H1 (cell line): ENCODE data around the gene RRAD. TPM values are rescaled to one million over a fixed set of nuclear protein-coding genes. Genes with fewer than 3 reads are reported as not detected.

ENCODE experiments used
- CTCF ChIA-PET: fragments of 300-600 bp; sonication (Branson Sonifier 250); formaldehyde crosslinking; loops from one replicate; lab custom pipeline; 2021; ENCODE audit not compliant: partially characterized antibody; lab: Charles Lee
- POLR2A ChIA-PET: fragments of 300-600 bp; sonication (Branson Sonifier 250); formaldehyde crosslinking; loops from one replicate; lab custom pipeline; 2021; ENCODE audit warnings: inconsistent platforms; ENCODE audit not compliant: partially characterized antibody; lab: Charles Lee
- DNase-seq, 2 experiments: peaks; one replicate each; pipeline versions ENCODE4 v3.0.0 to v3.0.0-alpha.2; 2010 to 2022; ENCODE audit warnings: low spot score in 2 of 2, low read depth in 1 of 2, mixed read lengths in 1 of 2
- FAIRE-seq: peaks from 2 replicates; lab custom pipeline; 2011; peaks lifted over from hg19 to GRCh38; lab: Jason Lieb, UNC
- H2AFZ ChIP-seq: 2 replicates; pipeline ENCODE4 v1.8.1; 2012; ENCODE audit warnings: low read length, inconsistent platforms
- H2AK5ac ChIP-seq: 2 replicates; pipeline ENCODE4 v1.6.1; 2013; ENCODE audit warnings: low read depth, low read length
- H2BK120ac ChIP-seq: replicated peaks from 2 replicates; pipeline ENCODE3; 2013; ENCODE audit warnings: low read depth, low read length, inconsistent platforms
- H2BK12ac ChIP-seq: 2 replicates; pipeline ENCODE4 v1.6.1; 2013; ENCODE audit warnings: low read depth, low read length
- H2BK15ac ChIP-seq: 2 replicates; pipeline ENCODE4 v1.6.1; 2013; ENCODE audit warnings: low read length
- H2BK20ac ChIP-seq: 2 replicates; pipeline ENCODE4 v1.6.1; 2013; ENCODE audit warnings: low read length
- H2BK5ac ChIP-seq: 2 replicates; pipeline ENCODE4 v1.6.1; 2013; ENCODE audit warnings: low read depth, low read length
- H3K14ac ChIP-seq: 2 replicates; pipeline ENCODE4 v1.6.1; 2013; ENCODE audit warnings: inconsistent platforms; ENCODE audit not compliant: insufficient read length
- H3K18ac ChIP-seq: 2 replicates; pipeline ENCODE4 v1.6.1; 2013; ENCODE audit warnings: low read length; ENCODE audit errors: extremely low read depth
- H3K23ac ChIP-seq: 2 replicates; pipeline ENCODE4 v1.6.1; 2013; ENCODE audit warnings: inconsistent platforms; ENCODE audit not compliant: insufficient read length
- H3K23me2 ChIP-seq: 2 replicates; pipeline ENCODE4 v1.6.1; 2013; ENCODE audit warnings: low read depth, low read length
- H3K27ac ChIP-seq: 2 replicates; pipeline ENCODE4 v1.6.1; 2011; ENCODE audit warnings: low read depth, low read length, inconsistent platforms
- H3K27me3 ChIP-seq, 4 experiments: replicated peaks in 1 of 4; 1 replicate in 1 of 4; 2 replicates in 3 of 4; pipeline versions ENCODE4 v1.6.1 to v1.8.1; 2011 to 2013; ENCODE audit warnings: low read length in 3 of 4, mild to moderate bottlenecking in 3 of 4, inconsistent platforms in 2 of 4, mixed read lengths in 2 of 4, moderate library complexity in 1 of 4; ENCODE audit not compliant: control insufficient read depth in 3 of 4, insufficient read depth in 3 of 4; ENCODE audit errors: extremely low read depth in 1 of 4
- H3K36me3 ChIP-seq, 4 experiments: 2 replicates each; pipeline versions ENCODE4 v1.6.1 to v1.8.1; 2011 to 2013; ENCODE audit warnings: mild to moderate bottlenecking in 4 of 4, low read length in 3 of 4, moderate library complexity in 2 of 4, control low read depth in 1 of 4, inconsistent platforms in 1 of 4; ENCODE audit not compliant: insufficient read depth in 4 of 4, control insufficient read depth in 2 of 4
- H3K4ac ChIP-seq: replicated peaks from 2 replicates; pipeline ENCODE3; 2013; ENCODE audit warnings: low read length, low read depth, mixed read lengths, inconsistent platforms; ENCODE audit not compliant: insufficient read length
- H3K4me1 ChIP-seq, 4 experiments: replicated peaks in 1 of 4; 1 replicate in 1 of 4; 2 replicates in 3 of 4; pipeline versions ENCODE4 v1.6.1 to v1.8.1; 2011 to 2013; ENCODE audit warnings: low read length in 3 of 4, inconsistent platforms in 2 of 4, mixed read lengths in 1 of 4; ENCODE audit not compliant: insufficient read depth in 4 of 4, control insufficient read depth in 3 of 4
- H3K4me2 ChIP-seq, 2 experiments: 2 replicates each; pipeline versions ENCODE4 v1.6.1 to v1.8.1; 2011 to 2013; ENCODE audit warnings: low read depth in 2 of 2, low read length in 2 of 2, control low read depth in 1 of 2, inconsistent platforms in 1 of 2, mild to moderate bottlenecking in 1 of 2; ENCODE audit not compliant: insufficient read depth in 1 of 2
- H3K4me3 ChIP-seq, 4 experiments: fragments of 200-600, 300-600 bp in 1 of 4; sonication (generic), shearing (Covaris generic), sonication (Bioruptor Twin) in 1 of 4; 2 replicates each; pipeline versions ENCODE4 v1.5.1 to v1.8.1; 2011 to 2016; ENCODE audit warnings: low read length in 4 of 4, low read depth in 3 of 4, control low read depth in 2 of 4, inconsistent platforms in 2 of 4, mild to moderate bottlenecking in 2 of 4, mixed read lengths in 1 of 4, moderate library complexity in 1 of 4; ENCODE audit not compliant: insufficient read depth in 2 of 4; ENCODE audit errors: extremely low read depth in 1 of 4
- H3K56ac ChIP-seq: replicated peaks from 2 replicates; pipeline ENCODE3; 2013; ENCODE audit warnings: low read depth, mild to moderate bottlenecking, mixed read lengths, low read length, inconsistent platforms; ENCODE audit not compliant: insufficient read length
- H3K79me1 ChIP-seq: 2 replicates; pipeline ENCODE4 v1.6.1; 2013; ENCODE audit warnings: low read depth, low read length, control low read depth
- H3K79me2 ChIP-seq, 2 experiments: 2 replicates each; pipeline versions ENCODE4 v1.6.1 to v1.8.1; 2012 to 2013; ENCODE audit warnings: low read length in 2 of 2, mild to moderate bottlenecking in 2 of 2, inconsistent platforms in 1 of 2; ENCODE audit not compliant: insufficient read depth in 2 of 2, control insufficient read depth in 1 of 2
- H3K9ac ChIP-seq, 4 experiments: replicated peaks in 1 of 4; 1 replicate in 1 of 4; 2 replicates in 3 of 4; pipeline versions ENCODE4 v1.6.1 to v1.8.1; 2011 to 2013; ENCODE audit warnings: low read depth in 3 of 4, low read length in 3 of 4, control low read depth in 2 of 4, mild to moderate bottlenecking in 2 of 4, moderate library complexity in 2 of 4, inconsistent platforms in 1 of 4; ENCODE audit errors: extremely low read depth in 1 of 4
- H3K9me3 ChIP-seq, 2 experiments: 2 replicates each; pipeline versions ENCODE4 v1.6.1 to v1.8.1; 2012 to 2013; ENCODE audit warnings: mild to moderate bottlenecking in 2 of 2, moderate library complexity in 2 of 2, control low read depth in 1 of 2, inconsistent platforms in 1 of 2, low read depth in 1 of 2, low read length in 1 of 2, mixed read lengths in 1 of 2; ENCODE audit not compliant: insufficient read depth in 2 of 2
- H4K20me1 ChIP-seq, 2 experiments: replicated peaks in 1 of 2; 2 replicates each; pipeline versions ENCODE3 to v1.8.1; 2011 to 2013; ENCODE audit warnings: inconsistent platforms in 2 of 2, low read length in 2 of 2, mild to moderate bottlenecking in 1 of 2; ENCODE audit not compliant: insufficient read depth in 2 of 2, control insufficient read depth in 1 of 2
- H4K5ac ChIP-seq: 2 replicates; pipeline ENCODE4 v1.6.1; 2013; ENCODE audit warnings: low read length, low read depth, mixed read lengths, inconsistent platforms; ENCODE audit not compliant: insufficient read length
- H4K8ac ChIP-seq: 2 replicates; pipeline ENCODE4 v1.8.0; 2013; ENCODE audit warnings: mild to moderate bottlenecking, moderate library complexity, low read length, inconsistent platforms; ENCODE audit not compliant: insufficient read depth; ENCODE audit errors: extremely low read depth
- H4K91ac ChIP-seq: replicated peaks from 2 replicates; pipeline ENCODE3; 2013; ENCODE audit warnings: low read length, mixed read lengths, inconsistent platforms; ENCODE audit not compliant: insufficient read length
- CBX5 ChIP-seq: fragments of 300-800, 300-1000 bp; sonication (generic); IDR thresholded peaks from 2 replicates; pipeline ENCODE4 v1.7.1; 2016; ENCODE audit warnings: antibody characterized with exemption, low read length, low read depth
- GABPA ChIP-seq: IDR thresholded peaks from 2 replicates; pipeline ENCODE4 v1.6.1; 2011; ENCODE audit warnings: mild to moderate bottlenecking, low read length, moderate library complexity, borderline replicate concordance; ENCODE audit not compliant: insufficient read depth
- JUND ChIP-seq: IDR thresholded peaks from 2 replicates; pipeline ENCODE4 v1.6.1; 2011; ENCODE audit warnings: mild to moderate bottlenecking, improper control_type of control experiment, low read length
- PHF8 ChIP-seq: fragments of 200-600 bp; sonication (generic); conservative IDR thresholded peaks from 2 replicates; pipeline ENCODE4 v1.7.1; 2012; ENCODE audit warnings: low read depth, mild to moderate bottlenecking, inconsistent platforms, low read length, moderate library complexity
- RAD21 ChIP-seq, 2 experiments: IDR thresholded peaks in 1 of 2; conservative IDR thresholded peaks in 1 of 2; 2 replicates each; pipeline ENCODE4 v1.6.1; 2011; ENCODE audit warnings: low read depth in 2 of 2, low read length in 2 of 2, improper control_type of control experiment in 1 of 2, inconsistent platforms in 1 of 2, mild to moderate bottlenecking in 1 of 2, moderate library complexity in 1 of 2
- SP4 ChIP-seq: IDR thresholded peaks from 2 replicates; pipeline ENCODE4 v1.6.1; 2012; ENCODE audit warnings: low read length, inconsistent platforms
- SRF ChIP-seq: IDR thresholded peaks from 2 replicates; pipeline ENCODE4 v1.6.1; 2011; ENCODE audit warnings: mild to moderate bottlenecking, low read depth, low read length, moderate library complexity
- TAF7 ChIP-seq: optimal IDR thresholded peaks from 2 replicates; pipeline ENCODE3; 2011; ENCODE audit warnings: low read depth, mild to moderate bottlenecking, inconsistent platforms, low read length, moderate library complexity, borderline replicate concordance
- YY1 ChIP-seq: IDR thresholded peaks from 2 replicates; pipeline ENCODE4 v1.6.1; 2011; ENCODE audit warnings: low read depth, mild to moderate bottlenecking, low read length
- WGBS, 2 experiments: shearing (Covaris generic) in 1 of 2; methylation state at CpG; one replicate each; pipeline versions ENCODE4 v1.1.6 to v1.1.7; 2013 to 2015; ENCODE audit warnings: low lambda C conversion rate in 2 of 2, mixed read lengths in 2 of 2, inconsistent platforms in 1 of 2, low coverage in 1 of 2, missing lambda C conversion rate in 1 of 2; ENCODE audit not compliant: insufficient replicate concordance in 2 of 2, insufficient coverage in 1 of 2, insufficient read length in 1 of 2; ENCODE audit errors: extremely low coverage in 1 of 2, missing lambda C conversion rate in 1 of 2; 5-methylcytosine and 5-hydroxymethylcytosine counted together
- polyA plus RNA-seq, 7 experiments: library from polyadenylated mRNA; depleted of rRNA in 3 of 7; stranded (reverse) in 5 of 7; unstranded in 2 of 7; fragments of >200 nt in 5 of 7; fragments of 200-250 nt in 2 of 7; gene quantifications; 1 replicate in 5 of 7; 2 replicates in 1 of 7; 4 replicates in 1 of 7; pipeline versions ENCODE4 v1.2.1 to v1.2.3, GENCODE V29; 2011 to 2013; ENCODE audit warnings: missing spikeins in 2 of 7, mixed read lengths in 2 of 7
- total RNA-seq: library from RNA; stranded (reverse); fragmentation: NEBNext Ultra II Directional; extraction: Animal tissue kit (Norgen Biotek cat#: 25700); gene quantifications from 2 replicates; pipeline ENCODE4 v1.2.1, GENCODE V29; 2021

The RRAD gene
- total and polyA plus RNA-seq, 2 of the 8 experiments (the other 6 are each of a cell fraction or from before 2014, with no cell fraction given) = 0.17 TPM; not detected in 1

DNA sequence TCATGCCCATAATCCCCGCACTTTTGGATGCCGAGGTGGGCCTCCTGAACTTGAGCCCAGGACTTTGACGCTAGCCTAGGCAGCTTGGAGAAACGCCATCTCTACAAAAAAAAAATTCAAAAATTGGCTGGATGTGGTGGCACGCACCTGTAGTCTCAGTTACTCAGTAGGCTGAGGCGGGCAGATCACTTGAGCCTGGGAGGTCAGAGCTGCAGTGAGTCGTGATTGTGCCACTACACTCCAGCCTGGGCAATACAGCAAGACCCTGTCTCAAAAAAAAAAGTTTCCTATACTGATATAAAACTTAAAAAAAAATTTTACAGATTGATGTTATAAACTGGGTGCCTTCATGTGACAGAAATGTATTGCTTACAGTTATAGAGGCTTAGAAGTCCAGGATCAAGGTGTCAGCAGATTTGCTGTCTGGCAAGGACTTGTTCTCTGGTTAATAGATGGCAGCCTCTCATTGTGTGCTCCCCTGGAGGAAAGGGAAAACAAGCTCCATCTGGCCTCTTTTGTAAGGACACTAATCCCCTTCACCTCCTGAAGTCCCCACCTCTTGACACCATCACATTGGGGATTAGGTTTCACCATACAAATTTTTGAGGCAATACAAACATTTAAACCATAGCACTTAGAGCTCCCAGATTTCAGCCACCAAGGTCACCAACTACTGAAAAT lies 27.2 kb upstream of the RRAD start:
- WGBS, 2 experiments = 90% methylated on average over 7 of the region's 7 CpGs; no CpG with 5 or more reads in 1 of the 2 experiments
- Histone ChIP-seq H4K5ac (no peak overlapping the region), H4K20me1 (no peaks in the 10 kb centered on the region), H3K4me2 (no peak overlapping the region), H3K4me3 (no peak overlapping the region), H2BK20ac (no peak overlapping the region; the same call in 1 of the 2 replicates), H3K4me1 (peaks cover 0 to 3% (median under 1%) of the 10 kb centered on the region in 4 experiments; a peak in 2 of 7 replicates), H2BK5ac (no peak overlapping the region), H3K23ac (no peak overlapping the region), H2AK5ac (no peak overlapping the region), H3K79me2 (no peaks in the 10 kb centered on the region), H2BK12ac (no peak overlapping the region), H3K27ac (no peak overlapping the region), H3K36me3 (no peaks in the 10 kb centered on the region), H3K14ac (no peak overlapping the region), H4K91ac (no peak overlapping the region), H3K9ac (no peak overlapping the region), H3K79me1 (no peaks in the 10 kb centered on the region), H3K56ac (no peak overlapping the region), H3K4ac (no peak overlapping the region), H4K8ac (no peak overlapping the region), H3K9me3 (no peaks in the 10 kb centered on the region), H2AFZ (no peak overlapping the region), H3K27me3 (peaks cover 9 to 31% (median 29%) of the 10 kb centered on the region in 4 experiments), H2BK15ac (no peak overlapping the region), H3K18ac (no peak overlapping the region), H3K23me2 (peaks cover 2% of the 10 kb centered on the region; the same call in 1 of the 2 replicates), H2BK120ac (no peak overlapping the region)
- TF ChIP-seq YY1 (no peak), PHF8 (no peak), TAF7 (no peak), SP4 (no peak), GABPA (no peak), CBX5 (no peak), JUND (no peak), RAD21 (IDR thresholded peaks at IDR 0.05 in 1 of 2, conservative IDR thresholded peaks at IDR 0.05 in 1 of 2; ENCODE audit: low read depth in 2 of 2, low read length in 2 of 2) (no peak), SRF (no peak)
- POLR2A ChIA-PET = interaction anchor here (0.6 to 0.7 kb wide), 2 partner anchors 158 to 234 kb away, joined by 3 to 4 read pairs; no protein-coding TSS in a partner anchor
- FAIRE-seq (no peak), DNase-seq (no peak)
- CTCF ChIA-PET = interaction anchor here (0.6 to 3.4 kb wide), 18 partner anchors 8 to 338 kb away, joined by 3 to 18 read pairs (median 4); partner anchors contain the start of genes B3GNT9, CES3, ELMO3 and EXOC3L1
